Measurements from ENCODE around the gene SPATA17. TPM values are rescaled to one million over a fixed set of nuclear protein-coding genes. Genes with fewer than 3 reads are reported as not detected.

SPATA17 gene
- polyA plus RNA-seq, 1 donor from 2014 or later = 3.1 TPM

- Histone ChIP-seq H3K4me3 (ENCODE audit: low read length) (no peak overlapping the region), H3K27me3 (ENCODE audit: insufficient read depth, low read depth, low read length) (no peaks in the 10 kb centered on the region), H3K36me3 (ENCODE audit: insufficient read depth, low read length) (no peaks in the 10 kb centered on the region), H3K9me2 (ENCODE audit: insufficient read depth, low read length) (no peaks in the 10 kb centered on the region), H4K20me1 (ENCODE audit: insufficient read depth) (no peaks in the 10 kb centered on the region), H2AFZ (ENCODE audit: low read depth, low read length) (no peak overlapping the region), H3K9me3 (ENCODE audit: low read length) (peaks cover 4% of the 10 kb centered on the region), H3K79me2 (replicated peaks; ENCODE audit: insufficient read depth, low read length) (no peaks in the 10 kb centered on the region), H3K4me2 (ENCODE audit: low read length) (no peak overlapping the region), H3K9ac (ENCODE audit: low read length) (no peak overlapping the region), H3K27ac (ENCODE audit: low read length) (no peak overlapping the region), H3F3A (ENCODE audit: insufficient read depth, low read length, poor library complexity, severe bottlenecking) (no peaks in the 10 kb centered on the region)
- TF ChIP-seq MXI1 (conservative IDR thresholded peaks at IDR 0.05; ENCODE audit: poor library complexity, severe bottlenecking) = no peak
- no peak for TF ChIP-seq TAF1 (IDR thresholded peaks at IDR 0.05; ENCODE audit: low read depth)
- TF ChIP-seq RAD21 (conservative IDR thresholded peaks at IDR 0.05) = no peak
- no peak for TF ChIP-seq REST (IDR thresholded peaks at IDR 0.05; ENCODE audit: borderline replicate concordance)
- no peak for TF ChIP-seq SMC3 (conservative IDR thresholded peaks at IDR 0.05; ENCODE audit: poor library complexity)
- no peak for TF ChIP-seq POLR2AphosphoS5 (IDR thresholded peaks at IDR 0.05)
- no peak for TF ChIP-seq EZH2 (IDR thresholded peaks at IDR 0.05; ENCODE audit: borderline replicate concordance, insufficient read depth, low read length, poor library complexity, severe bottlenecking)
- no peak for TF ChIP-seq EP300 (conservative IDR thresholded peaks at IDR 0.05; ENCODE audit: poor library complexity, severe bottlenecking)
- TF ChIP-seq CTCF (IDR thresholded peaks at IDR 0.05; ENCODE audit: poor library complexity, severe bottlenecking) = no peak
Measured at GRCh38 chr1:217861658-217862057, 230.5 kb downstream of the SPATA17 start.

- Histone ChIP-seq H3K9me3 (ENCODE audit: low read length) (no peaks in the 10 kb centered on the region), H3K36me3 (ENCODE audit: insufficient read depth, low read length) (no peaks in the 10 kb centered on the region), H3K4me3 (ENCODE audit: low read length) (no peak overlapping the region), H3K27ac (ENCODE audit: low read length) (no peak overlapping the region), H3K4me2 (ENCODE audit: low read length) (no peak overlapping the region), H3K9ac (ENCODE audit: low read length) (no peak overlapping the region), H4K20me1 (ENCODE audit: insufficient read depth) (no peaks in the 10 kb centered on the region), H3F3A (ENCODE audit: insufficient read depth, low read length, poor library complexity, severe bottlenecking) (no peaks in the 10 kb centered on the region), H3K79me2 (replicated peaks; ENCODE audit: insufficient read depth, low read length) (no peaks in the 10 kb centered on the region), H2AFZ (ENCODE audit: low read depth, low read length) (no peak overlapping the region), H3K9me2 (ENCODE audit: insufficient read depth, low read length) (no peaks in the 10 kb centered on the region), H3K27me3 (ENCODE audit: insufficient read depth, low read depth, low read length) (no peaks in the 10 kb centered on the region)
- no peak for TF ChIP-seq TAF1 (IDR thresholded peaks at IDR 0.05; ENCODE audit: low read depth)
Measured at GRCh38 chr1:217867446-217867995, 236.4 kb downstream of the SPATA17 start.

GRCh38 chr1:217871955-217872354 is 240.8 kb downstream of the SPATA17 start:
- no peaks in the 10 kb centered on the region for H3K27me3 ChIP-seq (ENCODE audit: insufficient read depth, low read depth, low read length)
- H3K36me3 ChIP-seq (ENCODE audit: insufficient read depth, low read length) = no peaks in the 10 kb centered on the region
- no peaks in the 10 kb centered on the region for H3K9me2 ChIP-seq (ENCODE audit: insufficient read depth, low read length)
- no peak overlapping the region for H3K4me3 ChIP-seq (ENCODE audit: low read length)
- H3F3A ChIP-seq (ENCODE audit: insufficient read depth, low read length, poor library complexity, severe bottlenecking) = no peaks in the 10 kb centered on the region
- H3K27ac ChIP-seq (ENCODE audit: low read length) = no peak overlapping the region
- no peaks in the 10 kb centered on the region for H3K9me3 ChIP-seq (ENCODE audit: low read length)
- H3K79me2 ChIP-seq (replicated peaks; ENCODE audit: insufficient read depth, low read length) = no peaks in the 10 kb centered on the region
- no peak overlapping the region for H2AFZ ChIP-seq (ENCODE audit: low read depth, low read length)
- H3K4me2 ChIP-seq (ENCODE audit: low read length) = no peak overlapping the region
- no peak overlapping the region for H3K9ac ChIP-seq (ENCODE audit: low read length)
- H4K20me1 ChIP-seq (ENCODE audit: insufficient read depth) = no peaks in the 10 kb centered on the region
- TF ChIP-seq EP300 (conservative IDR thresholded peaks at IDR 0.05; ENCODE audit: poor library complexity, severe bottlenecking) (no peak), RAD21 (conservative IDR thresholded peaks at IDR 0.05) (no peak), REST (IDR thresholded peaks at IDR 0.05; ENCODE audit: borderline replicate concordance) (no peak), POLR2AphosphoS5 (IDR thresholded peaks at IDR 0.05) (no peak), CTCF (IDR thresholded peaks at IDR 0.05; ENCODE audit: poor library complexity, severe bottlenecking) (no peak), EZH2 (IDR thresholded peaks at IDR 0.05; ENCODE audit: borderline replicate concordance, insufficient read depth, low read length, poor library complexity, severe bottlenecking) (no peak), TAF1 (IDR thresholded peaks at IDR 0.05; ENCODE audit: low read depth) (no peak), SMC3 (conservative IDR thresholded peaks at IDR 0.05; ENCODE audit: poor library complexity) (no peak), MXI1 (conservative IDR thresholded peaks at IDR 0.05; ENCODE audit: poor library complexity, severe bottlenecking) (no peak)

Data from neural cell (in vitro differentiated cells).